Hepatocyte (in vitro differentiated cells): ENCODE measurements around the gene SEMA4C. TPM values are rescaled to one million over a fixed set of nuclear protein-coding genes. Genes with fewer than 3 reads are reported as not detected.
A peak's percentile ranks its signal among the peaks of the same experiment; 100 is the strongest.

ENCODE experiments used
- DNase-seq: peaks from one replicate; pipeline ENCODE4 v3.0.0-alpha.2; 2016; ENCODE audit warnings: low spot score
- H2AFZ ChIP-seq: fragments of 200-600 bp; sonication (generic); 2 replicates; pipeline ENCODE4 v1.6.0; 2016; ENCODE audit warnings: antibody characterized with exemption, mild to moderate bottlenecking
- H3K27ac ChIP-seq: fragments of 200-600 bp; sonication (generic); 2 replicates; pipeline ENCODE4 v1.5.1; 2016; ENCODE audit warnings: mild to moderate bottlenecking
- H3K27me3 ChIP-seq: fragments of 200-600 bp; sonication (generic); 2 replicates; pipeline ENCODE4 v1.6.1; 2016
- H3K36me3 ChIP-seq: fragments of 200-600 bp; sonication (generic); replicated peaks from 2 replicates; pipeline ENCODE4 v1.5.1; 2016; ENCODE audit warnings: low read depth; ENCODE audit not compliant: insufficient read depth
- H3K4me1 ChIP-seq: fragments of 200-600 bp; sonication (generic); 2 replicates; pipeline ENCODE4 v1.5.1; 2016; ENCODE audit warnings: mild to moderate bottlenecking, moderate library complexity; ENCODE audit not compliant: insufficient read depth
- H3K4me2 ChIP-seq: fragments of 200-600 bp; sonication (generic); 2 replicates; pipeline ENCODE4 v1.6.0; 2016
- H3K4me3 ChIP-seq: fragments of 200-600 bp; sonication (generic); 2 replicates; pipeline ENCODE4 v1.5.1; 2016; ENCODE audit warnings: mild to moderate bottlenecking
- H3K79me2 ChIP-seq: fragments of 200-600 bp; sonication (generic); 2 replicates; pipeline ENCODE4 v1.6.0; 2017; ENCODE audit warnings: mild to moderate bottlenecking
- H3K9me2 ChIP-seq: fragments of 200-600 bp; sonication (generic); replicated peaks from 2 replicates; pipeline ENCODE4 v1.6.0; 2017; ENCODE audit warnings: mild to moderate bottlenecking; ENCODE audit not compliant: insufficient read depth
- H3K9me3 ChIP-seq: fragments of 200-600 bp; sonication (generic); 2 replicates; pipeline ENCODE4 v1.5.1; 2016; ENCODE audit warnings: low read depth, mild to moderate bottlenecking
- H4K20me1 ChIP-seq: fragments of 200-600 bp; sonication (generic); 2 replicates; pipeline ENCODE4 v1.6.0; 2016; ENCODE audit warnings: mild to moderate bottlenecking; ENCODE audit not compliant: insufficient read depth, poor library complexity, severe bottlenecking
- CTCF ChIP-seq: fragments of 200-600 bp; sonication (generic); IDR thresholded peaks from 2 replicates; pipeline ENCODE4 v1.5.1; 2016; ENCODE audit warnings: antibody characterized with exemption, mild to moderate bottlenecking; ENCODE audit not compliant: poor library complexity
- EZH2 ChIP-seq: fragments of 200-600 bp; sonication (generic); IDR thresholded peaks from 2 replicates; pipeline ENCODE4 v1.6.1; 2016; ENCODE audit warnings: antibody characterized with exemption, mild to moderate bottlenecking, borderline replicate concordance
- EZH2phosphoT487 ChIP-seq: fragments of 200-600 bp; sonication (generic); IDR thresholded peaks from one replicate; pipeline ENCODE4 v1.6.1; 2018; ENCODE audit warnings: antibody characterized with exemption, mild to moderate bottlenecking, low read depth, moderate library complexity; ENCODE audit not compliant: unreplicated experiment, severe bottlenecking
- WGBS: methylation state at CpG from one replicate; pipeline ENCODE4 v1.1.6; 2016; ENCODE audit warnings: low lambda C conversion rate; ENCODE audit errors: missing lambda C conversion rate; 5-methylcytosine and 5-hydroxymethylcytosine counted together
- polyA plus RNA-seq: library from polyadenylated mRNA; unstranded; fragments of >200 nt; fragmentation: Nextera tagmentation; extraction: Ambion mirVana; gene quantifications from 2 replicates; pipeline ENCODE4 v1.2.1, GENCODE V29; 2016
- total RNA-seq: library from RNA; depleted of rRNA; stranded (reverse); fragments of >200 nt; gene quantifications from 2 replicates; pipeline ENCODE4 v1.2.3, GENCODE V29; 2014

SEMA4C gene
- total and polyA plus RNA-seq, 2 experiments from 2014 or later: 28.6 to 37.5 TPM

GRCh38 chr2:96866586-96866985, 3.3 kb downstream of the SEMA4C start:
- TF ChIP-seq EZH2: no peak
- TF ChIP-seq EZH2phosphoT487: no peak
- TF ChIP-seq CTCF: no peak
- no peak overlapping the region for H3K27ac ChIP-seq
- DNase-seq: no peak
- peaks cover 44% of the 10 kb centered on the region for H4K20me1 ChIP-seq
- 89% methylated on average over 8 of the region's 8 CpGs for WGBS
- no peaks in the 10 kb centered on the region for H3K36me3 ChIP-seq
- no peak overlapping the region for H2AFZ ChIP-seq
- H3K27me3 ChIP-seq: no peaks in the 10 kb centered on the region
- no peaks in the 10 kb centered on the region for H3K9me3 ChIP-seq
- peaks cover 35% of the 10 kb centered on the region for H3K4me1 ChIP-seq
- H3K4me3 ChIP-seq: no peak overlapping the region
- no peaks in the 10 kb centered on the region for H3K9me2 ChIP-seq
- peak overlapping the region; percentile 99 for H3K4me2 ChIP-seq
- H3K79me2 ChIP-seq: peaks cover 59% of the 10 kb centered on the region

DNA sequence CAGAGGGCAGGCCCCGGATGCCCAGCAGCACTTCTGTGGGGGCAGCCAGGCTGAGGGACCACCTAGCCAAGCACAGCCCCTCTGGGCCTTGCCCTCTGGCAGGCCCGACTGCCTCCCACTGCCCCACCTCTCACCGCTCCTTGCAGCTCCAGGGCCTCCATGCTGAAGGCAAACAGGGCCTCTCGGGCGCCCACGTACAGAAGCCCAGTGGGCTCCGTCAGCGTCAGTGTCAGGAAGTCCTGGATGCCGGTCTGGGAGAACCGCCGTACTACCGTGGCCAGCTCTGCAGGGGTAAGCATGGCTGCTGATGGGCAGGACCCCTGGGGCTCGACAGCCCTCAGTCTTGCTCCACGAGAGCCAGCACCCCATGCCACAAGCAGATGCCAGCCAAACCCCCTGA, 3.7 kb downstream of the SEMA4C start:
- Histone ChIP-seq H3K9me2 (no peaks in the 10 kb centered on the region), H3K27me3 (no peaks in the 10 kb centered on the region), H3K79me2 (peaks cover 63% of the 10 kb centered on the region), H3K36me3 (no peaks in the 10 kb centered on the region), H2AFZ (no peak overlapping the region), H3K27ac (no peak overlapping the region), H4K20me1 (peaks cover 49% of the 10 kb centered on the region), H3K4me2 (peak overlapping the region; percentile 99), H3K9me3 (no peaks in the 10 kb centered on the region), H3K4me3 (no peak overlapping the region), H3K4me1 (peaks cover 36% of the 10 kb centered on the region)
- no peak for DNase-seq
- WGBS: 90% methylated on average over 14 of the region's 14 CpGs
- TF ChIP-seq EZH2phosphoT487 (no peak), EZH2 (no peak), CTCF (no peak)

DNA sequence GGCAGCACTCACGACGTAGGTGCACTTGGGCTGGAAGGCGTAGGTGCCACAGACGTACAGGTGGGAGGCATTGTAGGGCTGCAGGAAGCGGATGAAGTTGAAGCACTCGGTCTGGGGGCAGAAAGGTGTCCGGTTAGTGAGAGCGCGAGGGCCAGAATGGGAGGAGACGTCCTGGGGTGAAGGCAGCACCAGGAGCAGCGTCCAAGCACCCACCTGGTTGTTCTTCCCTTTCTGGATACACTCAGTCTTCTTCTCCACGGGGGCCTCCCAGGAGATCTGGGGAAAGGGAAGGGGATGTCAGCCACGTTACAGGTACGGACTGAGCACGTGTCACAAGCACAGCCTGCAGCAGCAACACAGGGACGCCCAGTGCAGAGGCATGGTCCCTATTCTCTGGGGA, 4.2 kb downstream of the SEMA4C start:
- TF ChIP-seq EZH2 (no peak), EZH2phosphoT487 (no peak), CTCF (no peak)
- peaks cover 63% of the 10 kb centered on the region for H3K79me2 ChIP-seq
- H3K27me3 ChIP-seq: no peaks in the 10 kb centered on the region
- H3K4me3 ChIP-seq: no peak overlapping the region
- H3K27ac ChIP-seq: no peak overlapping the region
- 92% methylated on average over 14 of the region's 16 CpGs for WGBS
- peaks cover 50% of the 10 kb centered on the region for H4K20me1 ChIP-seq
- no peaks in the 10 kb centered on the region for H3K9me2 ChIP-seq
- DNase-seq: no peak
- no peaks in the 10 kb centered on the region for H3K36me3 ChIP-seq
- H3K4me1 ChIP-seq: peaks cover 34% of the 10 kb centered on the region
- no peak overlapping the region for H2AFZ ChIP-seq
- no peaks in the 10 kb centered on the region for H3K9me3 ChIP-seq
- peak overlapping the region; percentile 99 for H3K4me2 ChIP-seq
